ENCODE results near the gene MCM6. TPM values are rescaled to one million over a fixed set of nuclear protein-coding genes. Genes with fewer than 3 reads are reported as not detected.

Gene MCM6
- total and polyA plus RNA-seq, 8 donors: 1.8 to 41.1 (median 8.5) TPM

- Histone ChIP-seq H3K4me1 (peaks cover 0 to 10% (median 2%) of the 10 kb centered on the region in 4 donors), H3K27ac (no peak overlapping the region), H3K36me3 (peaks cover 0 to 66% (median 43%) of the 10 kb centered on the region in 4 donors), H3K27me3 (no peaks in the 10 kb centered on the region), H3K4me3 (no peak overlapping the region), H3K9me3 (no peaks in the 10 kb centered on the region)
- no peak for DNase-seq
- no peak for TF ChIP-seq POLR2AphosphoS5 (IDR thresholded peaks at IDR 0.05)
- no peak for TF ChIP-seq POLR2A (IDR thresholded peaks at IDR 0.05)
- TF ChIP-seq EP300 (IDR thresholded peaks at IDR 0.05): no peak
- no peak for TF ChIP-seq CTCF (IDR thresholded peaks at IDR 0.05)
- whole genome bisulfite sequencing, 5 donors: 86 to 91% (median 90%) methylated on average over 3 of the region's 3 CpGs
- intact Hi-C loops (cut with DNase I; ENCODE audit: low total_unique reads): no loop called here
Observed at GRCh38 chr2:135903650-135904049, 27.4 kb upstream of the MCM6 start.

- TF ChIP-seq EP300 (IDR thresholded peaks at IDR 0.05): no peak
- no peak for TF ChIP-seq CTCF (IDR thresholded peaks at IDR 0.05)
- no peak for TF ChIP-seq POLR2AphosphoS5 (IDR thresholded peaks at IDR 0.05)
- TF ChIP-seq POLR2A (IDR thresholded peaks at IDR 0.05): no peak
- intact Hi-C loops (cut with DNase I; ENCODE audit: low total_unique reads): no loop called here
- DNase-seq: no peak
- Histone ChIP-seq H3K4me1 (peaks cover 0 to 6% (median 2%) of the 10 kb centered on the region in 4 donors), H3K27ac (no peak overlapping the region), H3K36me3 (peaks cover 4 to 34% (median 15%) of the 10 kb centered on the region in 4 donors), H3K27me3 (no peaks in the 10 kb centered on the region), H3K4me3 (no peak overlapping the region), H3K9me3 (no peaks in the 10 kb centered on the region)
- WGBS, 5 donors: 66 to 73% (median 68%) methylated on average over 4 of the region's 4 CpGs
Observed at GRCh38 chr2:135899567-135899966, 23.3 kb upstream of the MCM6 start.

- intact Hi-C loops (cut with DNase I; ENCODE audit: low total_unique reads): no loop called here
- no peak for DNase-seq
- 95 to 98% (median 96%) methylated on average over 3 of the region's 3 CpGs for WGBS, 5 donors
Observed at GRCh38 chr2:135898234-135898786, 22.1 kb upstream of the MCM6 start.

GRCh38 chr2:135894930-135895329 is 18.7 kb upstream of the MCM6 start:
- H3K27ac ChIP-seq: no peak overlapping the region
- no peaks in the 10 kb centered on the region for H3K9me3 ChIP-seq
- no peaks in the 10 kb centered on the region for H3K27me3 ChIP-seq
- TF ChIP-seq EP300 (IDR thresholded peaks at IDR 0.05) (no peak), POLR2A (IDR thresholded peaks at IDR 0.05) (no peak), POLR2AphosphoS5 (IDR thresholded peaks at IDR 0.05) (no peak), CTCF (IDR thresholded peaks at IDR 0.05) (no peak)
- H3K4me3 ChIP-seq: no peak overlapping the region
- 86 to 92% (median 88%) methylated on average over 1 of the region's 1 CpG for WGBS, 5 donors
- peaks cover 4 to 6% (median 5%) of the 10 kb centered on the region in 4 donors for H3K36me3 ChIP-seq
- DNase-seq: no peak
- H3K4me1 ChIP-seq: no peaks in the 10 kb centered on the region
- intact Hi-C loops (cut with DNase I; ENCODE audit: low total_unique reads): no loop called here

More at GRCh38 chr2:135898234-135898786, 22.1 kb upstream of the MCM6 start:
- H3K27me3 ChIP-seq: no peaks in the 10 kb centered on the region
- H3K4me1 ChIP-seq: no peaks in the 10 kb centered on the region
- H3K36me3 ChIP-seq: peaks cover 4 to 25% (median 7%) of the 10 kb centered on the region in 4 donors
- H3K4me3 ChIP-seq: no peak overlapping the region
- H3K27ac ChIP-seq: no peak overlapping the region
- H3K9me3 ChIP-seq: no peaks in the 10 kb centered on the region
- TF ChIP-seq POLR2A (IDR thresholded peaks at IDR 0.05): no peak
- no peak for TF ChIP-seq POLR2AphosphoS5 (IDR thresholded peaks at IDR 0.05)

- Histone ChIP-seq H3K4me1 (no peaks in the 10 kb centered on the region), H3K36me3 (peaks cover 0 to 4% (median 0%) of the 10 kb centered on the region in 4 donors), H3K27me3 (no peaks in the 10 kb centered on the region), H3K9me3 (no peaks in the 10 kb centered on the region), H3K27ac (no peak overlapping the region), H3K4me3 (no peak overlapping the region)
- WGBS, 5 donors: 92 to 98% (median 96%) methylated on average over 2 of the region's 2 CpGs
- no peak for DNase-seq
- intact Hi-C loops (cut with DNase I; ENCODE audit: low total_unique reads): no loop called here
- TF ChIP-seq POLR2AphosphoS5 (IDR thresholded peaks at IDR 0.05): no peak
- TF ChIP-seq POLR2A (IDR thresholded peaks at IDR 0.05): no peak
- no peak for TF ChIP-seq CTCF (IDR thresholded peaks at IDR 0.05)
Observed at GRCh38 chr2:135893374-135893794, 17.1 kb upstream of the MCM6 start.
